GM23338 (cell line): ENCODE results near the gene SCAND1. TPM values are rescaled to one million over a fixed set of nuclear protein-coding genes. Genes with fewer than 3 reads are reported as not detected.

Source experiments
- ATAC-seq: fragments of 200-7000 bp; cut with Tn5 transposase; 3 replicates; pipeline ENCODE4 v1.9.1; 2020
- DNase-seq: peaks from one replicate; pipeline ENCODE4 v3.0.0-alpha.2; 2015; ENCODE audit warnings: low spot score
- H2AFZ ChIP-seq: fragments of 200-600 bp; sonication (generic); 2 replicates; pipeline ENCODE4 v1.8.0; 2016; ENCODE audit warnings: antibody characterized with exemption, mild to moderate bottlenecking, moderate library complexity
- H3F3A ChIP-seq: fragments of 200-600 bp; sonication (generic); replicated peaks from 2 replicates; pipeline ENCODE4 v1.8.0; 2017; ENCODE audit warnings: antibody characterized with exemption, mixed run types, low read depth
- H3K27ac ChIP-seq: fragments of 200-600 bp; sonication (generic); 2 replicates; pipeline ENCODE4 v1.6.1; 2016; ENCODE audit warnings: low read depth
- H3K27me3 ChIP-seq: fragments of 200-600 bp; sonication (generic); 2 replicates; pipeline ENCODE4 v1.8.0; 2016; ENCODE audit warnings: mild to moderate bottlenecking, mixed run types, moderate library complexity; ENCODE audit not compliant: insufficient read depth
- H3K36me3 ChIP-seq: fragments of 200-600 bp; sonication (generic); 2 replicates; pipeline ENCODE4 v1.8.0; 2016; ENCODE audit warnings: mild to moderate bottlenecking; ENCODE audit not compliant: insufficient read depth
- H3K4me1 ChIP-seq: fragments of 200-600 bp; sonication (generic); 2 replicates; pipeline ENCODE4 v1.8.0; 2016; ENCODE audit warnings: mild to moderate bottlenecking, moderate library complexity; ENCODE audit not compliant: insufficient read depth
- H3K4me2 ChIP-seq: fragments of 200-600 bp; sonication (generic); 2 replicates; pipeline ENCODE4 v1.7.1; 2017; ENCODE audit warnings: mixed run types
- H3K4me3 ChIP-seq: fragments of 200-600 bp; sonication (generic); 2 replicates; pipeline ENCODE4 v1.6.1; 2016; ENCODE audit warnings: mixed run types
- H3K79me2 ChIP-seq: fragments of 200-600 bp; sonication (generic); replicated peaks from 2 replicates; pipeline ENCODE4 v1.8.0; 2017; ENCODE audit warnings: mild to moderate bottlenecking; ENCODE audit not compliant: insufficient read depth
- H3K9me2 ChIP-seq: fragments of 200-600 bp; sonication (generic); 2 replicates; pipeline ENCODE4 v1.8.0; 2017; ENCODE audit not compliant: insufficient read depth
- H4K20me1 ChIP-seq: fragments of 200-600 bp; sonication (generic); replicated peaks from 2 replicates; pipeline ENCODE4 v1.8.0; 2017; ENCODE audit warnings: mild to moderate bottlenecking; ENCODE audit not compliant: insufficient read depth
- H3K27ac Mint-ChIP-seq: 2 replicates; pipeline ENCODE4 v1.8.0; 2020; ENCODE audit warnings: inconsistent platforms, mild to moderate bottlenecking, moderate library complexity, mixed read lengths
- H3K27me3 Mint-ChIP-seq: 3 replicates; pipeline ENCODE4 v1.8.0; 2022; ENCODE audit warnings: low read depth, mild to moderate bottlenecking, moderate library complexity, mixed read lengths, inconsistent platforms; ENCODE audit not compliant: insufficient read depth, poor library complexity
- H3K36me3 Mint-ChIP-seq: 3 replicates; pipeline ENCODE4 v1.8.0; 2021; ENCODE audit warnings: low read depth, mild to moderate bottlenecking, inconsistent platforms, moderate library complexity, mixed read lengths
- H3K4me1 Mint-ChIP-seq: 3 replicates; pipeline ENCODE4 v1.8.0; 2020; ENCODE audit warnings: mild to moderate bottlenecking, inconsistent platforms, mixed read lengths
- H3K4me3 Mint-ChIP-seq: 3 replicates; pipeline ENCODE4 v1.8.0; 2021; ENCODE audit warnings: moderate library complexity, mild to moderate bottlenecking, inconsistent platforms, mixed read lengths
- H3K9me3 Mint-ChIP-seq: 3 replicates; pipeline ENCODE4 v1.8.0; 2020; ENCODE audit warnings: moderate library complexity, mild to moderate bottlenecking, inconsistent platforms, mixed read lengths
- CREB1 ChIP-seq: fragments of 250-450 bp; sonication (Bioruptor Pico); IDR thresholded peaks from 2 replicates; pipeline ENCODE4 v1.5.0; 2020; ENCODE audit warnings: low read depth, mild to moderate bottlenecking, moderate library complexity
- EZH2 ChIP-seq: fragments of 200-600 bp; sonication (generic); IDR thresholded peaks from one replicate; pipeline ENCODE4 v1.8.0; 2017; ENCODE audit warnings: antibody characterized with exemption, mild to moderate bottlenecking, low read depth; ENCODE audit not compliant: unreplicated experiment
- EZH2phosphoT487 ChIP-seq: fragments of 200-600 bp; sonication (generic); IDR thresholded peaks from one replicate; pipeline ENCODE4 v1.8.1; 2018; ENCODE audit warnings: antibody characterized with exemption; ENCODE audit not compliant: unreplicated experiment
- JUNB ChIP-seq: IDR thresholded peaks from one replicate; pipeline ENCODE4 v1.6.1; 2016; ENCODE audit warnings: antibody characterized with exemption; ENCODE audit not compliant: unreplicated experiment
- NANOG ChIP-seq: IDR thresholded peaks from 2 replicates; pipeline ENCODE4 v1.6.1; 2016; ENCODE audit warnings: antibody characterized with exemption, borderline replicate concordance
- POLR2AphosphoS5 ChIP-seq: IDR thresholded peaks from 2 replicates; pipeline ENCODE4 v1.6.1; 2016; ENCODE audit warnings: antibody characterized with exemption, low read depth
- STAT1 ChIP-seq: IDR thresholded peaks from one replicate; pipeline ENCODE4 v1.6.1; 2016; ENCODE audit warnings: antibody characterized with exemption; ENCODE audit not compliant: unreplicated experiment
- ZNF114 ChIP-seq: fragments of 250-450 bp; sonication (Bioruptor Pico); IDR thresholded peaks from 2 replicates; pipeline ENCODE4 v1.5.0; 2020; ENCODE audit warnings: mild to moderate bottlenecking, moderate library complexity
- ZNF331 ChIP-seq: fragments of 250-450 bp; sonication (Bioruptor Pico); IDR thresholded peaks from 2 replicates; pipeline ENCODE4 v1.5.0; 2020; ENCODE audit warnings: low read depth, mild to moderate bottlenecking, moderate library complexity
- polyA plus RNA-seq: library from polyadenylated mRNA; unstranded; fragments of >200 nt; fragmentation: Nextera tagmentation; extraction: Ambion mirVana; gene quantifications from 2 replicates; pipeline ENCODE4 v1.2.1, GENCODE V29; 2016
- total RNA-seq: library from RNA; depleted of rRNA; stranded (reverse); fragments of >200 nt; shearing (Covaris generic); gene quantifications from 2 replicates; pipeline ENCODE4 v1.2.3, GENCODE V29; 2014
- TF ChIP-seq, protein P1 (sequence below): fragments of 250-450 bp; sonication (Bioruptor Pico); IDR thresholded peaks from 2 replicates; pipeline ENCODE4 v1.5.0; 2020; ENCODE audit warnings: mild to moderate bottlenecking, moderate library complexity
- TF ChIP-seq, protein P2 (sequence below): IDR thresholded peaks from one replicate; pipeline ENCODE4 v1.6.1; 2018; ENCODE audit warnings: antibody characterized with exemption; ENCODE audit not compliant: unreplicated experiment
- TF ChIP-seq, protein P3 (sequence below), 2 experiments: fragments of 200-600 bp in 1 of 2; sonication (generic) in 1 of 2; conservative IDR thresholded peaks; 2 replicates each; pipeline versions ENCODE4 v1.5.1 to v1.6.1; 2016 to 2017; ENCODE audit warnings: antibody characterized with exemption in 2 of 2, low read depth in 2 of 2, mild to moderate bottlenecking in 2 of 2, moderate library complexity in 1 of 2
- TF ChIP-seq, protein P4 (sequence below): IDR thresholded peaks from 2 replicates; pipeline ENCODE4 v1.6.1; 2016; ENCODE audit warnings: antibody characterized with exemption

The SCAND1 gene
- total and polyA plus RNA-seq, 2 experiments from 2014 or later: 118 to 245 TPM

DNA sequence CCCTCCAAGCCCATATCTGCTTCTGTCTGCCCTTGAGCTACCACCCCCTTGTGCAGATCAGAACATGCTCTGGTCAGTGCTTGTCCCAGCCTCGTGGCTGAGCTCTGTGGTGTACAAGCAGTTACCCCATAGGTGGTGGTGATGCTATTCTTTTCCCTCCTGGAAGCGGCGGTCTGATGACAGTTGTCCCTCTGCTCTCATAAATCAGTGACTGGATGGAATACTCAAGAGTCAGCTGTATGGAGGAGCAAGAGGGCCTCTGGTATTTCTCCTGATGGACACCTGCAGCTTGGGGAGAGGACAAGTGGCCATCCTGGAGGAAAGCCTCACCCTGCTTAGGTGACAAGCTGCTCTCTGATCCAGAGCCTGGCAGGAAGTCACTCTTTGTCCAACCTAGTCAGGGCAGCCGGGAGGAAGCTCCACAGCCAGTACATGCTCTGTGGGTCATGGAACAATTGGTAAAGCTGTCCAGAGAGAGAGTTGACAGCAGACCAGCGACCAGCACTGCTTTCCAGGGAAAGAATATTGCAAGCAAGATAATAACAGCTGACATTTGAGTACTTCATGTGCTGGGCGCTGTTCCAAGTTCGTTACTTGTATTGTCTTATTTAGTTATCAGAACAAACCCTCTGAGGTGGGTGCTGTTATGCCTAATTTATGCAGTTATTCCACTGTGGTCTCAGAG, 47.1 kb downstream of the SCAND1 start:
- Mint-ChIP-seq H3K27ac (peak overlapping the region; percentile 71), H3K9me3 (peaks cover 2% of the 10 kb centered on the region; the same call in 1 of the 3 replicates), H3K27me3 (peaks cover 7% of the 10 kb centered on the region), H3K36me3 (peaks cover 33% of the 10 kb centered on the region), H3K4me3 (no peak overlapping the region), H3K4me1 (peaks cover 28% of the 10 kb centered on the region)
- Histone ChIP-seq H3K27me3 (no peaks in the 10 kb centered on the region), H3K4me1 (peaks cover 18% of the 10 kb centered on the region), H3F3A (no peaks in the 10 kb centered on the region), H3K79me2 (no peaks in the 10 kb centered on the region; the same call in 1 of the 2 replicates), H3K9me2 (no peaks in the 10 kb centered on the region), H3K4me3 (no peak overlapping the region), H2AFZ (no peak overlapping the region), H3K27ac (0 out of 2 replicates have a peak overlapping the region, but pooled peaks have one; percentile 73), H3K4me2 (peak overlapping the region; percentile 43), H4K20me1 (no peaks in the 10 kb centered on the region), H3K36me3 (no peaks in the 10 kb centered on the region)
- no peak; the same call in 2 of the 3 replicates for ATAC-seq
- TF ChIP-seq POLR2AphosphoS5 (no peak), EZH2phosphoT487 (no peak), CREB1 (no peak), NANOG (no peak), ZNF331 (CRISPR knock-in tag) (no peak), JUNB (no peak), EZH2 (no peak), STAT1 (no peak), ZNF114 (CRISPR knock-in tag) (no peak)
- TF ChIP-seq, protein P1, sequence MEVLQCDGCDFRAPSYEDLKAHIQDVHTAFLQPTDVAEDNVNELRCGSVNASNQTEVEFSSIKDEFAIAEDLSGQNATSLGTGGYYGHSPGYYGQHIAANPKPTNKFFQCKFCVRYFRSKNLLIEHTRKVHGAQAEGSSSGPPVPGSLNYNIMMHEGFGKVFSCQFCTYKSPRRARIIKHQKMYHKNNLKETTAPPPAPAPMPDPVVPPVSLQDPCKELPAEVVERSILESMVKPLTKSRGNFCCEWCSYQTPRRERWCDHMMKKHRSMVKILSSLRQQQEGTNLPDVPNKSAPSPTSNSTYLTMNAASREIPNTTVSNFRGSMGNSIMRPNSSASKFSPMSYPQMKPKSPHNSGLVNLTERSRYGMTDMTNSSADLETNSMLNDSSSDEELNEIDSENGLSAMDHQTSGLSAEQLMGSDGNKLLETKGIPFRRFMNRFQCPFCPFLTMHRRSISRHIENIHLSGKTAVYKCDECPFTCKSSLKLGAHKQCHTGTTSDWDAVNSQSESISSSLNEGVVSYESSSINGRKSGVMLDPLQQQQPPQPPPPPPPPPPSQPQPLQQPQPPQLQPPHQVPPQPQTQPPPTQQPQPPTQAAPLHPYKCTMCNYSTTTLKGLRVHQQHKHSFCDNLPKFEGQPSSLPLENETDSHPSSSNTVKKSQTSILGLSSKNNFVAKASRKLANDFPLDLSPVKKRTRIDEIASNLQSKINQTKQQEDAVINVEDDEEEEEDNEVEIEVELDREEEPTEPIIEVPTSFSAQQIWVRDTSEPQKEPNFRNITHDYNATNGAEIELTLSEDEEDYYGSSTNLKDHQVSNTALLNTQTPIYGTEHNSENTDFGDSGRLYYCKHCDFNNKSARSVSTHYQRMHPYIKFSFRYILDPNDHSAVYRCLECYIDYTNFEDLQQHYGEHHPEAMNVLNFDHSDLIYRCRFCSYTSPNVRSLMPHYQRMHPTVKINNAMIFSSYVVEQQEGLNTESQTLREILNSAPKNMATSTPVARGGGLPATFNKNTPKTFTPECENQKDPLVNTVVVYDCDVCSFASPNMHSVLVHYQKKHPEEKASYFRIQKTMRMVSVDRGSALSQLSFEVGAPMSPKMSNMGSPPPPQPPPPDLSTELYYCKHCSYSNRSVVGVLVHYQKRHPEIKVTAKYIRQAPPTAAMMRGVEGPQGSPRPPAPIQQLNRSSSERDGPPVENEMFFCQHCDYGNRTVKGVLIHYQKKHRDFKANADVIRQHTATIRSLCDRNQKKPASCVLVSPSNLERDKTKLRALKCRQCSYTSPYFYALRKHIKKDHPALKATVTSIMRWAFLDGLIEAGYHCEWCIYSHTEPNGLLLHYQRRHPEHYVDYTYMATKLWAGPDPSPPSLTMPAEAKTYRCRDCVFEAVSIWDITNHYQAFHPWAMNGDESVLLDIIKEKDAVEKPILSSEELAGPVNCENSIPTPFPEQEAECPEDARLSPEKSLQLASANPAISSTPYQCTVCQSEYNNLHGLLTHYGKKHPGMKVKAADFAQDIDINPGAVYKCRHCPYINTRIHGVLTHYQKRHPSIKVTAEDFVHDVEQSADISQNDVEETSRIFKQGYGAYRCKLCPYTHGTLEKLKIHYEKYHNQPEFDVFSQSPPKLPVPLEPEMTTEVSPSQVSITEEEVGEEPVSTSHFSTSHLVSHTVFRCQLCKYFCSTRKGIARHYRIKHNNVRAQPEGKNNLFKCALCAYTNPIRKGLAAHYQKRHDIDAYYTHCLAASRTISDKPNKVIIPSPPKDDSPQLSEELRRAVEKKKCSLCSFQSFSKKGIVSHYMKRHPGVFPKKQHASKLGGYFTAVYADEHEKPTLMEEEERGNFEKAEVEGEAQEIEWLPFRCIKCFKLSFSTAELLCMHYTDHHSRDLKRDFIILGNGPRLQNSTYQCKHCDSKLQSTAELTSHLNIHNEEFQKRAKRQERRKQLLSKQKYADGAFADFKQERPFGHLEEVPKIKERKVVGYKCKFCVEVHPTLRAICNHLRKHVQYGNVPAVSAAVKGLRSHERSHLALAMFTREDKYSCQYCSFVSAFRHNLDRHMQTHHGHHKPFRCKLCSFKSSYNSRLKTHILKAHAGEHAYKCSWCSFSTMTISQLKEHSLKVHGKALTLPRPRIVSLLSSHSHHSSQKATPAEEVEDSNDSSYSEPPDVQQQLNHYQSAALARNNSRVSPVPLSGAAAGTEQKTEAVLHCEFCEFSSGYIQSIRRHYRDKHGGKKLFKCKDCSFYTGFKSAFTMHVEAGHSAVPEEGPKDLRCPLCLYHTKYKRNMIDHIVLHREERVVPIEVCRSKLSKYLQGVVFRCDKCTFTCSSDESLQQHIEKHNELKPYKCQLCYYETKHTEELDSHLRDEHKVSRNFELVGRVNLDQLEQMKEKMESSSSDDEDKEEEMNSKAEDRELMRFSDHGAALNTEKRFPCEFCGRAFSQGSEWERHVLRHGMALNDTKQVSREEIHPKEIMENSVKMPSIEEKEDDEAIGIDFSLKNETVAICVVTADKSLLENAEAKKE (CRISPR knock-in tag): no peak
- TF ChIP-seq, protein P2, sequence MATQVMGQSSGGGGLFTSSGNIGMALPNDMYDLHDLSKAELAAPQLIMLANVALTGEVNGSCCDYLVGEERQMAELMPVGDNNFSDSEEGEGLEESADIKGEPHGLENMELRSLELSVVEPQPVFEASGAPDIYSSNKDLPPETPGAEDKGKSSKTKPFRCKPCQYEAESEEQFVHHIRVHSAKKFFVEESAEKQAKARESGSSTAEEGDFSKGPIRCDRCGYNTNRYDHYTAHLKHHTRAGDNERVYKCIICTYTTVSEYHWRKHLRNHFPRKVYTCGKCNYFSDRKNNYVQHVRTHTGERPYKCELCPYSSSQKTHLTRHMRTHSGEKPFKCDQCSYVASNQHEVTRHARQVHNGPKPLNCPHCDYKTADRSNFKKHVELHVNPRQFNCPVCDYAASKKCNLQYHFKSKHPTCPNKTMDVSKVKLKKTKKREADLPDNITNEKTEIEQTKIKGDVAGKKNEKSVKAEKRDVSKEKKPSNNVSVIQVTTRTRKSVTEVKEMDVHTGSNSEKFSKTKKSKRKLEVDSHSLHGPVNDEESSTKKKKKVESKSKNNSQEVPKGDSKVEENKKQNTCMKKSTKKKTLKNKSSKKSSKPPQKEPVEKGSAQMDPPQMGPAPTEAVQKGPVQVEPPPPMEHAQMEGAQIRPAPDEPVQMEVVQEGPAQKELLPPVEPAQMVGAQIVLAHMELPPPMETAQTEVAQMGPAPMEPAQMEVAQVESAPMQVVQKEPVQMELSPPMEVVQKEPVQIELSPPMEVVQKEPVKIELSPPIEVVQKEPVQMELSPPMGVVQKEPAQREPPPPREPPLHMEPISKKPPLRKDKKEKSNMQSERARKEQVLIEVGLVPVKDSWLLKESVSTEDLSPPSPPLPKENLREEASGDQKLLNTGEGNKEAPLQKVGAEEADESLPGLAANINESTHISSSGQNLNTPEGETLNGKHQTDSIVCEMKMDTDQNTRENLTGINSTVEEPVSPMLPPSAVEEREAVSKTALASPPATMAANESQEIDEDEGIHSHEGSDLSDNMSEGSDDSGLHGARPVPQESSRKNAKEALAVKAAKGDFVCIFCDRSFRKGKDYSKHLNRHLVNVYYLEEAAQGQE: no peak
- TF ChIP-seq, protein P3, sequence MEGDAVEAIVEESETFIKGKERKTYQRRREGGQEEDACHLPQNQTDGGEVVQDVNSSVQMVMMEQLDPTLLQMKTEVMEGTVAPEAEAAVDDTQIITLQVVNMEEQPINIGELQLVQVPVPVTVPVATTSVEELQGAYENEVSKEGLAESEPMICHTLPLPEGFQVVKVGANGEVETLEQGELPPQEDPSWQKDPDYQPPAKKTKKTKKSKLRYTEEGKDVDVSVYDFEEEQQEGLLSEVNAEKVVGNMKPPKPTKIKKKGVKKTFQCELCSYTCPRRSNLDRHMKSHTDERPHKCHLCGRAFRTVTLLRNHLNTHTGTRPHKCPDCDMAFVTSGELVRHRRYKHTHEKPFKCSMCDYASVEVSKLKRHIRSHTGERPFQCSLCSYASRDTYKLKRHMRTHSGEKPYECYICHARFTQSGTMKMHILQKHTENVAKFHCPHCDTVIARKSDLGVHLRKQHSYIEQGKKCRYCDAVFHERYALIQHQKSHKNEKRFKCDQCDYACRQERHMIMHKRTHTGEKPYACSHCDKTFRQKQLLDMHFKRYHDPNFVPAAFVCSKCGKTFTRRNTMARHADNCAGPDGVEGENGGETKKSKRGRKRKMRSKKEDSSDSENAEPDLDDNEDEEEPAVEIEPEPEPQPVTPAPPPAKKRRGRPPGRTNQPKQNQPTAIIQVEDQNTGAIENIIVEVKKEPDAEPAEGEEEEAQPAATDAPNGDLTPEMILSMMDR (conservative IDR thresholded peaks at IDR 0.05; ENCODE audit: low read depth in 2 of 2): no peak
- TF ChIP-seq, protein P4, sequence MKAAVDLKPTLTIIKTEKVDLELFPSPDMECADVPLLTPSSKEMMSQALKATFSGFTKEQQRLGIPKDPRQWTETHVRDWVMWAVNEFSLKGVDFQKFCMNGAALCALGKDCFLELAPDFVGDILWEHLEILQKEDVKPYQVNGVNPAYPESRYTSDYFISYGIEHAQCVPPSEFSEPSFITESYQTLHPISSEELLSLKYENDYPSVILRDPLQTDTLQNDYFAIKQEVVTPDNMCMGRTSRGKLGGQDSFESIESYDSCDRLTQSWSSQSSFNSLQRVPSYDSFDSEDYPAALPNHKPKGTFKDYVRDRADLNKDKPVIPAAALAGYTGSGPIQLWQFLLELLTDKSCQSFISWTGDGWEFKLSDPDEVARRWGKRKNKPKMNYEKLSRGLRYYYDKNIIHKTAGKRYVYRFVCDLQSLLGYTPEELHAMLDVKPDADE: no peak
- no peak for DNase-seq
